Frontal cortex (tissue), 4 donors: ENCODE measurements around the gene CSDE1. TPM values are rescaled to one million over a fixed set of nuclear protein-coding genes. Genes with fewer than 3 reads are reported as not detected.

Experiments used
- DNase-seq, 2 donors: peaks; one replicate each; pipeline ENCODE4 v3.0.0; 2012; ENCODE audit warnings: low spot score in 2 of 2
- FAIRE-seq: peaks from 2 replicates; lab custom pipeline; 2012; peaks lifted over from hg19 to GRCh38; lab: Jason Lieb, UNC
- total RNA-seq: library from RNA; depleted of rRNA; stranded (reverse); fragments of >200 nt; gene quantifications from one replicate; pipeline ENCODE4 v1.2.3, GENCODE V29; 2014
- donor health status: control.
- donor health status: control.
- donor health status: control.

Gene CSDE1
- total RNA-seq, 1 donor from 2014 or later: 831 TPM

- no peak for DNase-seq
- no peak for FAIRE-seq
These were observed 44.8 kb downstream of the CSDE1 start for GRCh38 chr1:114712977-114713376.

- FAIRE-seq (no peak), DNase-seq (no peak)
These were observed 47.4 kb downstream of the CSDE1 start for GRCh38 chr1:114710360-114710759.

DNA sequence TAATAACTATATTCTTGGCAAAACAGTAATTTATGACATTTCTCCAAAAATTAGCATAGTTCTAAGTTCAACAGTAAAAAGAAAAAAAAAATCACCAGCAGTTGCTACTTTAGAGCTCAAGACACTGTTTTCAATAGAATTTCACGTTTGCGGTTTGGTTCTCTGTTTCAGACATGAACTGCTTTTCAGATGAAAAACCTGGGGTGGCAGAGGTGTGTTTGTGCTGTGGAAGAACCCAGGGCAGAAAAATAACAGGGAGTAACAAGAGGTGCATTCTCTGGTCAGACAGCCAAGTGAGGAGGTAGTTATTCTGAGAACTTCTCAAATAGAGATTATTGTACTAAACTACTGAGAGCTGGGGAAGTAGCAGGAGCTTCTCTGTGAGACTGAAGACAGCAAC, 50.2 kb downstream of the CSDE1 start:
- DNase-seq: no peak
- no peak for FAIRE-seq

DNA sequence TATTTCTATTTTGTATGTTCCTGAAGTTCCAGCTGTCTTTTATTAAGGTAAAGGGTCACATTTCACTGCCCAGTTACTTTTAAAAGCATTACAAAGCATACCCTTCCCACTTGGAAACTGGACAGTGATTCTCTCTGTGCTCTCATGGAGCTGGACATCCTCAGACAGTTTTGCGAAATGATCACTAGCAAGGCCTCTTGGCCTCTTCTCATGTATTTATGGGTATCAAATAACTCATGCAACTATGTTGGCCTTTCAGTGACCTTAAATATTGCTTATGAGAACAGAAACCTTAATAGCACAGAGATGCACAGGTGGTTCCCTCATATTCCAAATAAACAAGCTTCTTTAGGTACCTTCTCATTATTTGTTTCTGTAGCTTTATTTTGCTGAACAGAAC, 54.5 kb downstream of the CSDE1 start:
- FAIRE-seq: no peak
- DNase-seq: no peak

GRCh38 chr1:114702737-114703136, 55.0 kb downstream of the CSDE1 start:
- FAIRE-seq (no peak), DNase-seq (no peak)

- FAIRE-seq: no peak
- DNase-seq: no peak
These were observed 55.9 kb downstream of the CSDE1 start for GRCh38 chr1:114701931-114702330.

DNA sequence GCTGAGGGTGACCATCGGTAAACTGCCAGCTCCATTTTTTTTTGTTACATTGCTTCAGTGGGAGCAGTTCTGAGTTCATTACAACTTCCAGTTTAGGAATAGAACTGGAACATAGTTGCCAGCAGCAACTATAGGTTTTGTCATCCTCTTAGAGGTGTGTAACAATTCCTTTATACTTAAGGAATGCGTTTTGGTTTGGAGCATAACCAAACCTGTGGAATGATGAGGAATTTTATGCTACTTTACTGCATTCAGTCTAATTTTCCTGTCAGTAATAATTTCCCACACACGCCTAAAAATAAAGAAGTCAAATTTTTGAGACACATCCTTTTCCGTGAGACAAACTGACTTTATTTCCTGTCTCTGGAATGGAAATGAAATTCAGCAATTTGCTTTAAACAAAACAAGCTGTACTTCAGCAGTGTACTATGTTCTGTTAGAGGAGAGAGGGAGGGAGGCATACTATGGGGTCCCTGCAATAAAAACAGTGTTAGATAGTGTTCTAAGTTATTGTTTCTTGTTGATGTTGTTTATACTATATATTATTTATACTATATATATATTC, 57.7 kb downstream of the CSDE1 start:
- no peak for FAIRE-seq
- DNase-seq: no peak

- FAIRE-seq (no peak), DNase-seq (no peak)
These were observed 61.0 kb downstream of the CSDE1 start for GRCh38 chr1:114696810-114697209.

- FAIRE-seq: no peak
- DNase-seq: no peak
These were observed 62.2 kb downstream of the CSDE1 start, which contains the start of gene AMPD1 for GRCh38 chr1:114695430-114696058. TSS of gene AMPD1 (minus strand) at chr1:114695546. CDS start at chr1:114695471, 75 bp downstream.

DNA sequence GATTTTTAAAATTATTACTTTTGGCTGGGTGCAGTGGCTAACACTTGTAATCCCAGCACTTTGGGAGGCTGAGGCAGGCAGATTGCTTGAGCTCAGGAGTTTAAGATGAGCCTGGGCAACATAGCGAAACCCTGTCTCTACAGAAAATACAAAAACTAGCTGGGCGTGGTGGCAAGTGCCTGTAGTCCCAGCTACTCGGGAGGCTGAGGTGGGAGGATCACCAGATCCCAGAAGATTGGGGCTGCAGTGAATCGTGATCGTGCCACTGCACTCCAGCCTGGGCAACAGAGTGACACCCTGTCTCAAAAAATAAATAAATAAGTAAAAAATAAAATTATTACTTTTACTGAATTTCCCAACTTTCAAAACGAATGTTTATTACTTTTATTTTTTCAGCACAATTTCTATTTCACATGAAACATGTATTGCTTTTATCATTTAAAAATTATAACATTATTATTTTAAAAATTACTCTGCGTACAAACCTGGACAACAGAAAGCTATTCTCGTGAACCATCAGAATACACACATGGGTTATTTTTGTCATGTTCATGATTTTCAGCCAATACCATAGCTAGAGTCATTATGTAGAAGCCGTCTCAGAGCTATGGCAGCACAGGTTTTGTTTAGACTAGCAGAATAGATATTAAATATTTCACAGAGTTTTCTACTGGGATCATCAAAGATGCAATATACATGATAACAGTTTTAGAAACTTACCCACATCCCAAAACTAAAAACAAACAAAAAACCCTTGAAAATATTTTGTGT, 63.1 kb downstream of the CSDE1 start:
- DNase-seq (no peak), FAIRE-seq (no peak)

GRCh38 chr1:114692947-114693346, 64.8 kb downstream of the CSDE1 start:
- FAIRE-seq (no peak), DNase-seq (no peak)

DNA sequence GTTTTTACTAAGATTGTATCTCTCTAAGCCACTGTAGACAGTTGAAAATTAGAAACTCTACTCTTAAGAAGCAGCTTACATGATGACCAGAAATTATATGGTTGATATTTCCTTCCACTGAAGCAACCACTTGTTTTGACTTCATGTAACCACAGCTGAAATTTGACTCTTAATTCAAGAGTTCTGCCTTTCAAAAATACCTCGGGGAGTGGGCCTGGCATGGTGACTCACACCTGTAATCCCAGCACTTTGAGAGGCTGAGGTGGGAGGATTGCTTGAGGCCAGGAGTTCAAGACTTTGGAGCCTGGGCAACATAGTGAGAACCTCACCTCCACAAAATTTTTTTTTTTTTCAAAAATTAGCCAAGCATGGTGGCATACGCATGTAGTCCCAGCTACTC, 66.7 kb downstream of the CSDE1 start:
- FAIRE-seq: no peak

DNA sequence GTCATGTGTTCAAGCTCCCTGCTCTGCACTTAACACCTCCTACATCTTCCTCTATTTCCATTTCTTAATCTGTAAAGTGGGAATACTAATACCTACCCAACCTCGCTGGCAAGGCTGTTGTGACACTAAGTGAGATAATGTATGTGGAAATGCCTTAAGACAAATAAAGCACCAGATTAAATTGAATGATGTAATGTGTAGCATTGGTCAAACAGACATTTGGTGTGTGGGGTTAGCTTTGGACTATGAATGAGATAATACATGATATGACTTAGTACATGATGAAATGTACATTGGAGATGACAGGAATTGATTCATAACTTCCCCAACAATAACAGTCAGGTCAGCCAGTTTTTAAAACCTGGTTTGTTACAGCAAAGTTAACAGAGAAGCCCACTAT, 67.6 kb downstream of the CSDE1 start:
- FAIRE-seq (no peak), DNase-seq (no peak)

More for the DNA sequence above, 66.7 kb downstream of the CSDE1 start:
- no peak for DNase-seq

DNA sequence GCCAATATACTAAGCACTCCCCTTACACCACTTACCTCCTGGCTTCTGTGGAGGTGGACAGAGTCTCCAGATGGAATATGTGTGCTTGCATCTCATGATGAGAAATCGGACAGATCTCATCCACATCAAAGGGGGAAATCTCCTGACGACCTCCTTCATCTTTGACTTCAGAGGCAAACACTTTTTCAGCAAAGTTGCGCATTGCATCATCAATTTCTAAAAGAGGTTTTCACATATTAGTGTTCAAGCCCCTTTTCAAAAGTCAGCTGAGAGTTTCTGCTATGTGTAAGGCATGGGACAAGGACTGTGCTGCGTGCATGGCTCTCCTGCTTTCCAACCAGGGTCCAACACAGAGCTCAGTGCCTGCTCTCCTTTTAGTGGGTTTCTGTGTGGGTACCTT, 69.3 kb downstream of the CSDE1 start:
- FAIRE-seq (no peak), DNase-seq (no peak)

DNA sequence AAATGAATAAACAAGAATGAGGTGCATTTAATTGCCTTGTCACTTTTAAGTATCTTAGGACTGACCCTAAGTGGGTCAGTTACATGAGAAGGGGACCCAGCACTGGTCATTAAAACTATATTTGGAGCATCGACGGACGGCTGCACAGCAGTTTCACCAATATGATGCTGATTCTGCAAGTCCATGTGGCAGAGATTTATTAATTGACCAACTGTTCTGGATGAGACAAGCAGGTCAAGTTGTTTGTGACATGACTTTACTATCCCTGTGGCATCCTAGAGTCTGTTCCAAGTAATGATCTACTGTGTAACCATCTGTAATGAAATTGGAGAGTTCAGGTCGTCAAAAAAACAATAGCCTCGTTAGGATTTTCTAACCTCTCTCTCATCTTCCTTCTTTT, 71.9 kb downstream of the CSDE1 start:
- no peak for DNase-seq
- no peak for FAIRE-seq

GRCh38 chr1:114677691-114678090, 80.1 kb downstream of the CSDE1 start:
- FAIRE-seq (no peak), DNase-seq (no peak)

GRCh38 chr1:114676115-114676514, 81.7 kb downstream of the CSDE1 start:
- FAIRE-seq: no peak
- no peak for DNase-seq

GRCh38 chr1:114671939-114672275, 85.9 kb downstream of the CSDE1 start:
- DNase-seq (no peak), FAIRE-seq (no peak)

GRCh38 chr1:114671011-114671938, 86.5 kb downstream of the CSDE1 start:
- peak; percentile 25 to 26 for DNase-seq
- no peak for FAIRE-seq
